Endodermal cell (in vitro differentiated cells): ENCODE results near the gene STUM. TPM values are rescaled to one million over a fixed set of nuclear protein-coding genes. Genes with fewer than 3 reads are reported as not detected.

Experiments
- DNase-seq: peaks from one replicate; pipeline ENCODE4 v3.0.0-alpha.2; 2017
- H3K27ac ChIP-seq: 2 replicates; pipeline ENCODE4 v1.5.1; 2013; ENCODE audit warnings: mild to moderate bottlenecking, low read depth, low read length, moderate library complexity
- H3K27me3 ChIP-seq: 2 replicates; pipeline ENCODE4 v1.6.1; 2013; ENCODE audit warnings: mild to moderate bottlenecking, low read length, moderate library complexity; ENCODE audit not compliant: insufficient read depth, control insufficient read depth, poor library complexity, severe bottlenecking
- H3K36me3 ChIP-seq: 2 replicates; pipeline ENCODE4 v1.7.0; 2013; ENCODE audit warnings: mild to moderate bottlenecking, low read length, moderate library complexity; ENCODE audit not compliant: control insufficient read depth, insufficient read depth
- H3K4me1 ChIP-seq: one replicate; pipeline ENCODE4 v1.7.0; 2013; ENCODE audit warnings: low read length; ENCODE audit not compliant: control insufficient read depth, insufficient read depth
- H3K4me3 ChIP-seq: 2 replicates; pipeline ENCODE4 v1.5.1; 2013; ENCODE audit warnings: mild to moderate bottlenecking, low read length, moderate library complexity
- H3K9ac ChIP-seq: 2 replicates; pipeline ENCODE4 v1.6.1; 2013; ENCODE audit warnings: mild to moderate bottlenecking, low read length, moderate library complexity; ENCODE audit not compliant: poor library complexity, severe bottlenecking; ENCODE audit errors: extremely low read depth
- H3K9me3 ChIP-seq: 2 replicates; pipeline ENCODE4 v1.6.1; 2013; ENCODE audit warnings: mild to moderate bottlenecking, low read length, moderate library complexity; ENCODE audit not compliant: control insufficient read depth
- H3K27ac Mint-ChIP-seq: 2 replicates; pipeline ENCODE4 v1.8.0; 2020; ENCODE audit warnings: mixed read lengths
- H3K27me3 Mint-ChIP-seq: 2 replicates; pipeline ENCODE4 v1.8.0; 2021; ENCODE audit warnings: mild to moderate bottlenecking, mixed read lengths; ENCODE audit not compliant: insufficient read depth
- H3K36me3 Mint-ChIP-seq: 2 replicates; pipeline ENCODE4 v1.8.0; 2020; ENCODE audit warnings: low read depth, mixed read lengths
- H3K4me1 Mint-ChIP-seq: 2 replicates; pipeline ENCODE4 v1.8.0; 2020; ENCODE audit warnings: mixed read lengths
- H3K4me3 Mint-ChIP-seq: 2 replicates; pipeline ENCODE4 v1.8.0; 2020; ENCODE audit warnings: mild to moderate bottlenecking, moderate library complexity, mixed read lengths
- H3K9me3 Mint-ChIP-seq: 2 replicates; pipeline ENCODE4 v1.8.0; 2020; ENCODE audit warnings: mild to moderate bottlenecking, mixed read lengths
- CTCF ChIP-seq: fragments of 200-600 bp; sonication (generic); conservative IDR thresholded peaks from 2 replicates; pipeline ENCODE4 v1.5.0; 2021; ENCODE audit warnings: antibody characterized with exemption, mild to moderate bottlenecking
- WGBS, 2 experiments: methylation state at CpG; one replicate each; pipeline versions ENCODE4 v1.1.5 to v1.1.7; 2013; ENCODE audit warnings: missing lambda C conversion rate in 2 of 2, mixed read lengths in 1 of 2; ENCODE audit not compliant: insufficient coverage in 1 of 2, insufficient read length in 1 of 2; 5-methylcytosine and 5-hydroxymethylcytosine counted together
- total RNA-seq, 2 donors: library from RNA; stranded (reverse); fragmentation: NEBNext Ultra II Directional in 1 of 2; extraction: Animal tissue kit (Norgen Biotek cat#: 25700) in 1 of 2; gene quantifications; 2 replicates in 1 of 2; 3 replicates in 1 of 2; pipeline ENCODE4 v1.2.1, GENCODE V29; 2021

The STUM gene
- total RNA-seq, 2 donors from 2014 or later: 0.04 to 0.20 TPM

DNA sequence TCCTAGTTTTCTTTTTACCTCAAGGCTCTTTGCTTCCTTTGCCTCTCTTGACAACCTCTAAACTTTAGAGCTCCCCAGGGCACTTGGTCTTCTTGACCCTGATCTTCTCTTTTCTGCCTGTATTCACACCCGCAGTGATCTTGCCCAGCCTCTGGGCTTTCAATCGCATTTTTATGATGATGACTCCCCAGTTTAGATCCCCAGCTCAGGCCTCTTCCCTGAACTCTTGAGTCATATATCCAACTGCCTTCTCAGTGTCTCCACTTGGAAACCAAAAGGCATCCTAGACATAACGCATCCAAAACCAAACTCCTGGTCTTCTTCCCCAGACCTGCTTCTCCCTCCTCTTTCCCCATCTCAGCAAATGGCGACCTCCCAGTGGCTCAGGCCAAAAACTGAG, 6.5 kb downstream of the STUM start:
- no peak for TF ChIP-seq CTCF
- Mint-ChIP-seq H3K27ac (no peak overlapping the region), H3K36me3 (no peaks in the 10 kb centered on the region), H3K4me3 (no peak overlapping the region), H3K4me1 (peaks cover 5% of the 10 kb centered on the region), H3K27me3 (peaks cover 59% of the 10 kb centered on the region), H3K9me3 (no peaks in the 10 kb centered on the region)
- Histone ChIP-seq H3K4me3 (no peak overlapping the region), H3K27me3 (peaks cover 65% of the 10 kb centered on the region), H3K27ac (no peak overlapping the region), H3K9ac (no peak overlapping the region), H3K36me3 (no peaks in the 10 kb centered on the region), H3K4me1 (no peaks in the 10 kb centered on the region), H3K9me3 (no peaks in the 10 kb centered on the region)
- WGBS, 2 experiments: 89 to 95% methylated on average over 4 of the region's 4 CpGs
- no peak for DNase-seq

GRCh38 chr1:226557424-226557823, 8.9 kb downstream of the STUM start:
- Histone ChIP-seq H3K4me3 (no peak overlapping the region), H3K27me3 (peaks cover 42% of the 10 kb centered on the region), H3K27ac (no peak overlapping the region), H3K4me1 (no peaks in the 10 kb centered on the region), H3K9me3 (no peaks in the 10 kb centered on the region), H3K9ac (no peak overlapping the region), H3K36me3 (no peaks in the 10 kb centered on the region)
- no peak overlapping the region for H3K4me3 Mint-ChIP-seq
- H3K36me3 Mint-ChIP-seq: no peaks in the 10 kb centered on the region
- H3K27me3 Mint-ChIP-seq: peaks cover 42% of the 10 kb centered on the region
- H3K9me3 Mint-ChIP-seq: no peaks in the 10 kb centered on the region
- no peak for TF ChIP-seq CTCF
- 81 to 83% methylated on average over 2 of the region's 2 CpGs for WGBS, 2 experiments
- H3K27ac Mint-ChIP-seq: no peak overlapping the region
- DNase-seq: no peak
- no peaks in the 10 kb centered on the region for H3K4me1 Mint-ChIP-seq

GRCh38 chr1:226558036-226558650, 9.6 kb downstream of the STUM start:
- H3K4me1 ChIP-seq: no peaks in the 10 kb centered on the region
- H3K27me3 ChIP-seq: peaks cover 35% of the 10 kb centered on the region
- no peaks in the 10 kb centered on the region for H3K9me3 ChIP-seq
- H3K4me3 ChIP-seq: no peak overlapping the region
- Mint-ChIP-seq H3K4me1 (no peaks in the 10 kb centered on the region), H3K4me3 (no peak overlapping the region), H3K27me3 (peaks cover 35% of the 10 kb centered on the region), H3K27ac (no peak overlapping the region), H3K9me3 (no peaks in the 10 kb centered on the region), H3K36me3 (no peaks in the 10 kb centered on the region)
- no peaks in the 10 kb centered on the region for H3K36me3 ChIP-seq
- TF ChIP-seq CTCF: no peak
- WGBS, 2 experiments: 87% methylated on average over 6 of the region's 6 CpGs; no CpG with 5 or more reads in 1 of the 2 experiments
- DNase-seq: no peak
- H3K27ac ChIP-seq: no peak overlapping the region
- H3K9ac ChIP-seq: no peak overlapping the region
